BE2C (cell line): ENCODE measurements around the gene ZNF512.

Experiments used
- DNase-seq: peaks from one replicate; pipeline ENCODE4 v3.0.0-alpha.2; 2020
- H3K27me3 ChIP-seq: fragments of 250-450 bp; sonication (Bioruptor Pico); 2 replicates; pipeline ENCODE4 v1.5.1; 2020; ENCODE audit warnings: mild to moderate bottlenecking
- H3K36me3 ChIP-seq: fragments of 250-450 bp; sonication (Bioruptor Pico); 2 replicates; pipeline ENCODE4 v1.5.1; 2020; ENCODE audit warnings: mild to moderate bottlenecking
- H3K4me1 ChIP-seq: fragments of 250-450 bp; sonication (Bioruptor Pico); 2 replicates; pipeline ENCODE4 v1.5.1; 2020
- H3K4me3 ChIP-seq: 2 replicates; pipeline ENCODE4 v1.5.1; 2011; ENCODE audit warnings: low read depth, low read length
- H3K9me3 ChIP-seq: fragments of 250-450 bp; sonication (Bioruptor Pico); 2 replicates; pipeline ENCODE4 v1.5.1; 2020
- CTCF ChIP-seq: IDR thresholded peaks from 2 replicates; pipeline ENCODE4 v1.5.1; 2012; ENCODE audit warnings: mild to moderate bottlenecking, low read depth, low read length

Gene ZNF512

GRCh38 chr2:27640722-27641245 lies 57.9 kb downstream of the ZNF512 start:
- no peak for DNase-seq

GRCh38 chr2:27645197-27645596 lies 62.4 kb downstream of the ZNF512 start:
- peaks cover 77% of the 10 kb centered on the region for H3K36me3 ChIP-seq
- DNase-seq = no peak
- H3K4me3 ChIP-seq = no peak overlapping the region
- H3K9me3 ChIP-seq = no peaks in the 10 kb centered on the region
- TF ChIP-seq CTCF = no peak
- H3K4me1 ChIP-seq = no peaks in the 10 kb centered on the region
- H3K27me3 ChIP-seq = no peaks in the 10 kb centered on the region

More at GRCh38 chr2:27640722-27641245, 57.9 kb downstream of the ZNF512 start:
- no peak for TF ChIP-seq CTCF
- Histone ChIP-seq H3K4me3 (no peak overlapping the region), H3K4me1 (no peaks in the 10 kb centered on the region), H3K36me3 (peaks cover 80% of the 10 kb centered on the region), H3K9me3 (no peaks in the 10 kb centered on the region), H3K27me3 (no peaks in the 10 kb centered on the region)

GRCh38 chr2:27647289-27647688 lies 64.4 kb downstream of the ZNF512 start:
- H3K4me1 ChIP-seq = no peaks in the 10 kb centered on the region
- peaks cover 76% of the 10 kb centered on the region for H3K36me3 ChIP-seq
- no peaks in the 10 kb centered on the region for H3K27me3 ChIP-seq
- H3K9me3 ChIP-seq = no peaks in the 10 kb centered on the region
- TF ChIP-seq CTCF = no peak
- H3K4me3 ChIP-seq = no peak overlapping the region
- DNase-seq = no peak

- peaks cover 76% of the 10 kb centered on the region for H3K36me3 ChIP-seq
- no peaks in the 10 kb centered on the region for H3K27me3 ChIP-seq
- no peaks in the 10 kb centered on the region for H3K9me3 ChIP-seq
- H3K4me1 ChIP-seq = no peaks in the 10 kb centered on the region
- no peak for DNase-seq
- no peak overlapping the region for H3K4me3 ChIP-seq
- no peak for TF ChIP-seq CTCF
These were observed 64.9 kb downstream of the ZNF512 start for GRCh38 chr2:27647737-27648136.

GRCh38 chr2:27651056-27651455 lies 68.2 kb downstream of the ZNF512 start:
- Histone ChIP-seq H3K4me1 (no peaks in the 10 kb centered on the region), H3K27me3 (no peaks in the 10 kb centered on the region), H3K9me3 (no peaks in the 10 kb centered on the region), H3K36me3 (peaks cover 82% of the 10 kb centered on the region), H3K4me3 (no peak overlapping the region)
- DNase-seq = no peak
- no peak for TF ChIP-seq CTCF

- DNase-seq = no peak
- H3K4me3 ChIP-seq = no peak overlapping the region
- no peaks in the 10 kb centered on the region for H3K4me1 ChIP-seq
- H3K27me3 ChIP-seq = no peaks in the 10 kb centered on the region
- TF ChIP-seq CTCF = no peak
- peaks cover 91% of the 10 kb centered on the region for H3K36me3 ChIP-seq
- H3K9me3 ChIP-seq = no peaks in the 10 kb centered on the region
These were observed 69.5 kb downstream of the ZNF512 start for GRCh38 chr2:27652341-27652740.
